Osteoblast (primary cell): ENCODE results near the gene CD28. TPM values are rescaled to one million over a fixed set of nuclear protein-coding genes. Genes with fewer than 3 reads are reported as not detected.
A peak's percentile ranks its signal among the peaks of the same experiment; 100 is the strongest.

Experiments
- DNase-seq: peaks from one replicate; pipeline ENCODE4 v3.0.0; 2011; ENCODE audit warnings: low spot score, mixed read lengths; ENCODE audit not compliant: insufficient read length; ENCODE audit errors: missing footprints
- H2AFZ ChIP-seq: 2 replicates; pipeline ENCODE4 v1.6.0; 2011; ENCODE audit warnings: mild to moderate bottlenecking, low read length
- H3K27ac ChIP-seq: 2 replicates; pipeline ENCODE4 v1.5.1; 2011; ENCODE audit warnings: mild to moderate bottlenecking, low read depth, low read length, moderate library complexity
- H3K27me3 ChIP-seq: 2 replicates; pipeline ENCODE4 v1.6.0; 2012; ENCODE audit warnings: mild to moderate bottlenecking, control low read depth, inconsistent platforms, low read length, moderate library complexity; ENCODE audit not compliant: insufficient read depth
- H3K36me3 ChIP-seq: 2 replicates; pipeline ENCODE4 v1.5.1; 2011; ENCODE audit warnings: mild to moderate bottlenecking, low read length, control low read depth, moderate library complexity; ENCODE audit not compliant: insufficient read depth
- H3K4me1 ChIP-seq: 2 replicates; pipeline ENCODE4 v1.5.1; 2011; ENCODE audit warnings: mild to moderate bottlenecking, low read length, control low read depth, moderate library complexity; ENCODE audit not compliant: insufficient read depth
- H3K4me2 ChIP-seq: 2 replicates; pipeline ENCODE4 v1.6.0; 2011; ENCODE audit warnings: mild to moderate bottlenecking, low read length; ENCODE audit not compliant: insufficient read depth
- H3K4me3 ChIP-seq: fragments of 200-600 bp; sonication (generic); 3 replicates; pipeline ENCODE4 v1.5.1; 2012; ENCODE audit warnings: mild to moderate bottlenecking, low read length, inconsistent platforms; ENCODE audit not compliant: insufficient read depth
- H3K79me2 ChIP-seq: 2 replicates; pipeline ENCODE4 v1.6.0; 2012; ENCODE audit warnings: mild to moderate bottlenecking, low read length, control low read depth, inconsistent platforms; ENCODE audit not compliant: insufficient read depth
- H3K9me3 ChIP-seq: 2 replicates; pipeline ENCODE4 v1.5.1; 2011; ENCODE audit warnings: low read depth, low read length, control low read depth
- H4K20me1 ChIP-seq: 2 replicates; pipeline ENCODE4 v1.6.0; 2012; ENCODE audit warnings: mild to moderate bottlenecking, low read length, control low read depth; ENCODE audit not compliant: insufficient read depth
- CTCF ChIP-seq: IDR thresholded peaks from 2 replicates; pipeline ENCODE4 v1.5.1; 2011; ENCODE audit warnings: mild to moderate bottlenecking, low read depth, low read length, moderate library complexity; ENCODE audit errors: extremely low read depth
- total RNA-seq: library from RNA; depleted of rRNA; stranded (reverse); fragments of >200 nt; gene quantifications from 2 replicates; pipeline ENCODE4 v1.2.3, GENCODE V29; 2012

The CD28 gene
- total RNA-seq, 1 donor: not detected

DNA sequence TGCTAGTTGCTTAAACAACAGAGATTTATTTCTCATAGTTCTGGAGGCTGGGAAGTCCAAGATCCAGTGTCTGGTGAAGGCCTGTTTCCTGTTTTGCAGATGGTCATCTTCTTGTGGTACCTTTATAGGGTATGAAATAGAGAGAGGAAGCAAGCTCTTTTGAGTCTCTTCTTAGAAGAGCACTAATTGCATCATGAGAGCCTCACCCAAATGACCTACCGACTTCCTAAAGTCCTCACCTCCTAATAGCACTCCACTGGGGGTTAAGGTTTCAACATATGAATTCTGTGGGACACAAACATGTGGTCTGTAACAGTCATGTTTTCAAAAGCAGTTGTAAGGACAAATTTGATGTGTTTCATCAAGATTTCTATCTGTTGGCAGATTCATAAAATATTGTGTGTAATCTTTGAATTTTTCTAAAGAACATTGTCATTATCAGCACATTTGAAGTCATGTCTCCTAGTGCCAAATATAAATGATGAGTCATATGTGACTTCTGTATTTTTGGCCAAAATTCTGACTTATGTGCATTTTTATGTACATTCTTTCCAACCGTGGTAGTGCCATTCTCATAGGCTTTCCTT, 45.3 kb downstream of the CD28 start:
- no peak overlapping the region for H2AFZ ChIP-seq
- H3K27me3 ChIP-seq: no peaks in the 10 kb centered on the region
- H4K20me1 ChIP-seq: no peaks in the 10 kb centered on the region
- H3K36me3 ChIP-seq: no peaks in the 10 kb centered on the region
- H3K9me3 ChIP-seq: peaks cover 2% of the 10 kb centered on the region
- no peak for TF ChIP-seq CTCF
- no peak overlapping the region for H3K4me3 ChIP-seq
- no peak for DNase-seq
- H3K27ac ChIP-seq: peak overlapping the region; percentile 40
- H3K79me2 ChIP-seq: no peaks in the 10 kb centered on the region
- peaks cover 4% of the 10 kb centered on the region for H3K4me1 ChIP-seq
- no peak overlapping the region for H3K4me2 ChIP-seq

DNA sequence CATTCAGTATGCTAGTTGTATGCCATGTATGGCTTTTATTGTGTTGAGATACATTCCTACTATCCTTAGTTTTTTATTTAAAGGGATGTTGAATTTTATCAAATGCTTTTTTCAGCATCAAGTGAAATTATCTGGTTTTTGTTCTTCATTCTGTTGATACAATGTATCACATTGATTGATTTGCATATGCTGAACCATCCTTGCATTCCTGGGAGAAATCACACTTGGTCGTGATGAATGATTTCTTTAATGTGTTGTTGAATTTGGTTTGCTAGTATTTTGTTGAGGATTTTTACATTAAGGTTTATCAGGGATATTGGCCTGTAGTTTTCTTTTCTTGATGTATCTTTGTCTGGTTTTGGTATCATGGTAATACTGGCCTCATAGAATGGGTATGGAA, 49.7 kb downstream of the CD28 start:
- H4K20me1 ChIP-seq: no peaks in the 10 kb centered on the region
- H3K4me1 ChIP-seq: peaks cover 29% of the 10 kb centered on the region
- H3K27me3 ChIP-seq: no peaks in the 10 kb centered on the region
- no peak overlapping the region for H3K27ac ChIP-seq
- DNase-seq: no peak
- no peaks in the 10 kb centered on the region for H3K36me3 ChIP-seq
- H2AFZ ChIP-seq: no peak overlapping the region
- no peak overlapping the region for H3K4me3 ChIP-seq
- no peaks in the 10 kb centered on the region for H3K79me2 ChIP-seq
- no peak for TF ChIP-seq CTCF
- H3K9me3 ChIP-seq: peaks cover 2% of the 10 kb centered on the region
- no peak overlapping the region for H3K4me2 ChIP-seq

GRCh38 chr2:203758841-203759689, 52.6 kb downstream of the CD28 start:
- H3K27ac ChIP-seq: peak overlapping the region; percentile 91
- H3K79me2 ChIP-seq: no peaks in the 10 kb centered on the region
- H3K36me3 ChIP-seq: no peaks in the 10 kb centered on the region
- no peak for TF ChIP-seq CTCF
- H3K9me3 ChIP-seq: peaks cover 2% of the 10 kb centered on the region
- H3K4me1 ChIP-seq: peaks cover 26% of the 10 kb centered on the region
- no peak for DNase-seq
- no peaks in the 10 kb centered on the region for H3K27me3 ChIP-seq
- H2AFZ ChIP-seq: no peak overlapping the region
- peak overlapping the region; percentile 1 for H3K4me2 ChIP-seq
- H3K4me3 ChIP-seq: no peak overlapping the region
- no peaks in the 10 kb centered on the region for H4K20me1 ChIP-seq

GRCh38 chr2:203759690-203760365, 53.4 kb downstream of the CD28 start:
- Histone ChIP-seq H3K27me3 (no peaks in the 10 kb centered on the region), H3K4me3 (peak overlapping the region; percentile 6), H4K20me1 (no peaks in the 10 kb centered on the region), H3K4me1 (peaks cover 26% of the 10 kb centered on the region), H3K4me2 (peak overlapping the region; percentile 1), H2AFZ (peak overlapping the region; percentile 46), H3K36me3 (no peaks in the 10 kb centered on the region), H3K79me2 (no peaks in the 10 kb centered on the region), H3K27ac (peak overlapping the region; percentile 91), H3K9me3 (peaks cover 2% of the 10 kb centered on the region)
- no peak for TF ChIP-seq CTCF
- peak; percentile 50 for DNase-seq
